Large intestine (tissue), 3 donors: ENCODE results near the gene FER. TPM values are rescaled to one million over a fixed set of nuclear protein-coding genes. Genes with fewer than 3 reads are reported as not detected.
A peak's percentile ranks its signal among the peaks of the same experiment; 100 is the strongest.

Experiments
- DNase-seq, 2 donors: peaks; one replicate each; pipeline versions ENCODE4 v3.0.0 to v3.0.0-alpha.2; 2013
- H3K27ac ChIP-seq: one replicate; pipeline ENCODE4 v1.5.1; 2013; ENCODE audit warnings: low read length
- H3K27me3 ChIP-seq: 2 replicates; pipeline ENCODE4 v1.6.1; 2013; ENCODE audit warnings: low read length; ENCODE audit not compliant: control insufficient read depth, insufficient read depth
- H3K36me3 ChIP-seq: 2 replicates; pipeline ENCODE4 v1.6.1; 2013; ENCODE audit warnings: low read length; ENCODE audit not compliant: control insufficient read depth, insufficient read depth
- H3K4me1 ChIP-seq: one replicate; pipeline ENCODE4 v1.6.1; 2013; ENCODE audit warnings: low read length; ENCODE audit not compliant: control insufficient read depth, insufficient read depth
- H3K4me3 ChIP-seq: one replicate; pipeline ENCODE4 v1.5.1; 2013; ENCODE audit warnings: low read length
- H3K9me3 ChIP-seq: one replicate; pipeline ENCODE4 v1.6.1; 2013; ENCODE audit warnings: mild to moderate bottlenecking, low read depth, low read length, moderate library complexity; ENCODE audit not compliant: control insufficient read depth
- WGBS: methylation state at CpG from one replicate; pipeline ENCODE4 v1.1.5; 2013; ENCODE audit warnings: low lambda C conversion rate; ENCODE audit not compliant: insufficient coverage; 5-methylcytosine and 5-hydroxymethylcytosine counted together
- polyA plus RNA-seq: library from polyadenylated mRNA; unstranded; fragments of 120-200 nt; gene quantifications from one replicate; pipeline ENCODE4 v1.2.1, GENCODE V29; 2013

The FER gene
- polyA plus RNA-seq, 1 donor: 7.2 TPM

DNA sequence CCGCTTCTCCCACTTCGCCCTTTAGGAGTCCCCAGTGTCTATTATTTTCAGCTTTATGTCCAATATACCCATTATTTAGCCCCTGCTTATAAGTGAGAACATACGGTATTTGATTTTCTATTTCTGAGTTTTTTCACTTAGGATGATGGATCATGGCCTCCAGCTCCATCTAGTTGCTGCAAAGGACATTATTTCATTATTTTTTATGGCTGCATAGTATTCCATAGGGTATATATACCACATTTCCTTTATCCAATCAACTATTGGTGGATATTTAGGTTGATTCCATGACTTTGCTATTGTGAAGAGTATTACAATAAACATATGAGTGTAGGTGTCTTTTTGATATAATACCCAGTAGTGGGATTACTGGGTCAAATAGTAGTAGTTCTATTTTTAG, 162.9 kb downstream of the FER start:
- H3K4me3 ChIP-seq: no peak overlapping the region
- no peaks in the 10 kb centered on the region for H3K4me1 ChIP-seq
- no peaks in the 10 kb centered on the region for H3K36me3 ChIP-seq
- H3K27me3 ChIP-seq: no peaks in the 10 kb centered on the region
- H3K27ac ChIP-seq: no peak overlapping the region
- 100% methylated on average over 2 of the region's 3 CpGs for WGBS
- H3K9me3 ChIP-seq: no peaks in the 10 kb centered on the region
- no peak for DNase-seq

DNA sequence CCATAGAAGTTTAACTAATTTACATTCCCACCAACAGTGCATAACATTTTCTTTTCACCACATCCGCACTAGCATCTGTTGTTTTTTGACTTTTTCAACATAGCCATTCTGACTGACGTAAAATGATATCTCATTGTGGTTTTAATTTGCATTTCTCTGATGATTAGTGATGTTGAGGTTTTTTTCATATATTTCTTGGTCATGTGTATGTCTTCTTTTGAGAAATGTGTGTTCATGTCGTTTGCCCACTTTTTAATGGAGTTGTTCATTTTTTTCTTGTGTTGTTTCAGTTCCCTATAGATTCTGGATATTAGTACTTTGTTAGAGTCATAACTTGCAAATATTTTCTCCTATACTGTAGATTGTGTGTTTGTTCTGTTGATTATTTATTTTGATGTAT, 163.4 kb downstream of the FER start:
- 100% methylated on average over 2 of the region's 3 CpGs for WGBS
- no peak for DNase-seq
- Histone ChIP-seq H3K27ac (no peak overlapping the region), H3K4me1 (no peaks in the 10 kb centered on the region), H3K27me3 (no peaks in the 10 kb centered on the region), H3K4me3 (no peak overlapping the region), H3K36me3 (no peaks in the 10 kb centered on the region), H3K9me3 (no peaks in the 10 kb centered on the region)

GRCh38 chr5:108917596-108917995, 169.9 kb downstream of the FER start:
- no peaks in the 10 kb centered on the region for H3K27me3 ChIP-seq
- H3K36me3 ChIP-seq: no peaks in the 10 kb centered on the region
- peak in 1 of 2 donors; percentile 19 for DNase-seq
- H3K27ac ChIP-seq: no peak overlapping the region
- H3K9me3 ChIP-seq: no peaks in the 10 kb centered on the region
- no peaks in the 10 kb centered on the region for H3K4me1 ChIP-seq
- no peak overlapping the region for H3K4me3 ChIP-seq

DNA sequence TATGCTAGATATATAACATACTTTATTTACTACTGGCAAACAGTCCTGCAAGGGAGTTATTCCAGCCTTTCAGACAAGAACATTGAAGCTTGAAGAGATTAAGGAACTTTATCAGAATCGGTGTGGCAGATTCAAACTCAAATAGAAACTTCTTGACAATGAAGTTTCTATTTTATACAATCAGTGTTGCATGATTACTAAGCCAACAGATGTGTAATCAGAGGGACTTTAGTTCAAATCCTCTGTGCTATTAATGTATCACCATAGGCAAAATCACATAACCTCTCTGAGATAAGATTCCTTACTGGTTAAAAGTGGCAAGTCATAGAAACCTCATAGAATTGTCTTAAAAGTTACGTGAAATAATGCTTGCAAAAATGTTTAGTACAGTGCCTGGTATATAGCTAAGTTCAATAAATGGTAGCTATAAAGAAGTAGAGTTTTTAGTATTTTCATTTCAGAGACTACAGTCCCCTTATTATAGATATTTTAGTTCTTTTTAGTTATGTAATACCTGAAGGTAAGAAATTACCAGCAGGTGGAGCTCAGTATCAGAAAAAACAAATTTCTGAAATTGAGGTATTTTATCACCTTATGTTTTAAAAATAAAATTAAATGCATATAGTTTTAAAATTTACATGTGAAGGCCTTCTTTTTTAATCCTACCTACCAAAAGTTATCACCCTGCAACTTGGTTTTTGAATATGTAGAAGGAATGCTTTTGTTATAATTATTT, 172.1 kb downstream of the FER start:
- H3K27me3 ChIP-seq: no peaks in the 10 kb centered on the region
- H3K4me3 ChIP-seq: no peak overlapping the region
- peak in 1 of 2 donors; percentile 2 for DNase-seq
- peaks cover 3% of the 10 kb centered on the region for H3K4me1 ChIP-seq
- H3K27ac ChIP-seq: no peak overlapping the region
- H3K36me3 ChIP-seq: no peaks in the 10 kb centered on the region
- H3K9me3 ChIP-seq: no peaks in the 10 kb centered on the region
- 40% methylated on average over 2 of the region's 2 CpGs for WGBS

GRCh38 chr5:108924457-108924961, 176.8 kb downstream of the FER start:
- Histone ChIP-seq H3K9me3 (no peaks in the 10 kb centered on the region), H3K27me3 (no peaks in the 10 kb centered on the region), H3K4me1 (peaks cover 3% of the 10 kb centered on the region), H3K4me3 (no peak overlapping the region), H3K36me3 (no peaks in the 10 kb centered on the region), H3K27ac (no peak overlapping the region)
- peak; percentile 19 to 71 for DNase-seq
- WGBS: 100% methylated on average over 1 of the region's 3 CpGs

- Histone ChIP-seq H3K27ac (no peak overlapping the region), H3K9me3 (no peaks in the 10 kb centered on the region), H3K27me3 (no peaks in the 10 kb centered on the region), H3K36me3 (no peaks in the 10 kb centered on the region), H3K4me1 (peaks cover 3% of the 10 kb centered on the region), H3K4me3 (no peak overlapping the region)
- no peak for DNase-seq
These were observed 177.4 kb downstream of the FER start for GRCh38 chr5:108925073-108925472.

GRCh38 chr5:108930107-108930506, 182.4 kb downstream of the FER start:
- no peak overlapping the region for H3K4me3 ChIP-seq
- H3K27ac ChIP-seq: no peak overlapping the region
- H3K36me3 ChIP-seq: no peaks in the 10 kb centered on the region
- H3K4me1 ChIP-seq: no peaks in the 10 kb centered on the region
- no peaks in the 10 kb centered on the region for H3K9me3 ChIP-seq
- DNase-seq: no peak
- no peaks in the 10 kb centered on the region for H3K27me3 ChIP-seq
- WGBS: no CpG with 5 or more reads among the region's 3 CpGs

DNA sequence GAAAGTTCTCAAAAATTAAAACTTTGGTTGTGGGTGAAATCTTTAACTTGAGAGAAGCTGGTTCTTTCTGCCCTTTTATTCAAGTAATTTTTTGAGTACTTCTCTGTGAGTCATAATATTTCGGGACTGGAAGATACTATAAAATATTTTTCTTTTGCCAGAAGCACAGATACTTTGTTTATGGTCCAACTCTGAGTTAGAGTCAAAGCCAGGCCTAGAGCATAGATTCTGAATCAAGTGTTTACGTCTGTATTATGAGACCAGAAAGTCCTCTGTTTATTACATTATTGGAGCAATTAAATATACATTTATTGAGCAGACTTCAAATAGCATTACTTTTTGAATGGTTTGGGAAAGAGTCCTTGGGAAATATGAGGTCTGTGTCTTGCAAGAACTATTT, 187.9 kb downstream of the FER start:
- no peaks in the 10 kb centered on the region for H3K27me3 ChIP-seq
- no peak overlapping the region for H3K4me3 ChIP-seq
- no CpG with 5 or more reads among the region's 2 CpGs for WGBS
- no peak for DNase-seq
- H3K4me1 ChIP-seq: no peaks in the 10 kb centered on the region
- H3K36me3 ChIP-seq: no peaks in the 10 kb centered on the region
- no peak overlapping the region for H3K27ac ChIP-seq
- no peaks in the 10 kb centered on the region for H3K9me3 ChIP-seq

- DNase-seq: peak; percentile 53 to 78
- Histone ChIP-seq H3K4me1 (no peaks in the 10 kb centered on the region), H3K4me3 (no peak overlapping the region), H3K36me3 (no peaks in the 10 kb centered on the region), H3K27me3 (no peaks in the 10 kb centered on the region), H3K9me3 (no peaks in the 10 kb centered on the region), H3K27ac (peak overlapping the region; percentile 9)
- WGBS: 41% methylated on average over 2 of the region's 2 CpGs
These were observed 189.5 kb downstream of the FER start for GRCh38 chr5:108937221-108937620.

GRCh38 chr5:108940506-108940905, 192.8 kb downstream of the FER start:
- Histone ChIP-seq H3K27ac (no peak overlapping the region), H3K4me3 (no peak overlapping the region), H3K9me3 (no peaks in the 10 kb centered on the region), H3K4me1 (no peaks in the 10 kb centered on the region), H3K27me3 (no peaks in the 10 kb centered on the region), H3K36me3 (no peaks in the 10 kb centered on the region)
- DNase-seq: no peak
- 100% methylated on average over 2 of the region's 4 CpGs for WGBS

DNA sequence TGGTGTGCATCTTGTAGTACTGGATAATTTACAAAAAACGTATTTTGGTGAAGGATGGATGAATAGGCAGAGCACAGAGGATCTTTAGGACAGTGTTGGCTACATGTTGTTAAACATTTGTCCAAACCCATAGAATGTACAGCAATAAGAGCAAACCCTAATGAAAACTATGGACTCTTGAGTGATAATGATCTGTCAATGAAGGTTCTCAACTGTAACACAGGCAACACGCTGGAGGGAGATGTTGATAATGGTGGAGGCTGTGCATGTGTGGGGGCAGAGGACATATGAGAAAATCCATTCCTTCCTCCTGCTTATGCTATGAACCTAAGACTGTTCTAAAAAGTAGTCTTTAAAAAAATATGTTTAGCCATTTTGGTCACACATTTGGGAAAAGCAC, 194.0 kb downstream of the FER start:
- no peaks in the 10 kb centered on the region for H3K27me3 ChIP-seq
- H3K27ac ChIP-seq: no peak overlapping the region
- no peaks in the 10 kb centered on the region for H3K9me3 ChIP-seq
- H3K4me3 ChIP-seq: no peak overlapping the region
- H3K36me3 ChIP-seq: no peaks in the 10 kb centered on the region
- no peaks in the 10 kb centered on the region for H3K4me1 ChIP-seq
- DNase-seq: no peak
- WGBS: no CpG with 5 or more reads among the region's 2 CpGs
